Measurements from ENCODE around the gene LYRM7.
A peak's percentile ranks its signal among the peaks of the same experiment; 100 is the strongest.
"Not testable (repeated sequence)": the region's sequence is repeated elsewhere in the genome, so short reads cannot be mapped to it uniquely, and the experiment has no call there.

The LYRM7 gene

GRCh38 chr5:131170540-131171275 lies at the start of gene LYRM7:
TSS of gene LYRM7 (plus strand) at chr5:131170944. CDS start at chr5:131171021, 77 bp downstream.
- peak; percentile 92 for DNase-seq

GRCh38 chr5:131127244-131127643 lies 43.5 kb upstream of the LYRM7 start:
- DNase-seq, result not testable (repeated sequence)

- DNase-seq, result no peak
These were observed 41.4 kb upstream of the LYRM7 start for GRCh38 chr5:131129306-131129705.

- not testable (repeated sequence) for DNase-seq
These were observed 37.7 kb upstream of the LYRM7 start for GRCh38 chr5:131133091-131133490.

- not testable (repeated sequence) for DNase-seq
These were observed 32.3 kb upstream of the LYRM7 start for GRCh38 chr5:131138406-131138805.

GRCh38 chr5:131139321-131139720 lies 31.4 kb upstream of the LYRM7 start:
- DNase-seq, result no peak

- DNase-seq, result no peak
These were observed 27.6 kb upstream of the LYRM7 start for GRCh38 chr5:131142970-131143617.

GRCh38 chr5:131147258-131147657 lies 23.5 kb upstream of the LYRM7 start:
- no peak for DNase-seq

- DNase-seq, result no peak
These were observed 21.9 kb upstream of the LYRM7 start for GRCh38 chr5:131148835-131149234.

- no peak for DNase-seq
These were observed 20.3 kb upstream of the LYRM7 start for GRCh38 chr5:131150408-131150807.

GRCh38 chr5:131151216-131151615 lies 19.5 kb upstream of the LYRM7 start:
- no peak for DNase-seq

GRCh38 chr5:131156385-131156784 lies 14.4 kb upstream of the LYRM7 start:
- DNase-seq, result no peak

GRCh38 chr5:131156957-131157356 lies 13.8 kb upstream of the LYRM7 start:
- DNase-seq, result no peak

GRCh38 chr5:131160134-131160533 lies 10.6 kb upstream of the LYRM7 start:
- no peak for DNase-seq

- no peak for DNase-seq
These were observed 7.2 kb upstream of the LYRM7 start for GRCh38 chr5:131163276-131164119.

- no peak for DNase-seq
These were observed 6.3 kb upstream of the LYRM7 start for GRCh38 chr5:131164191-131165118.

- DNase-seq, result peak; percentile 53
These were observed 5.5 kb upstream of the LYRM7 start, which contains the start of gene HINT1 for GRCh38 chr5:131165119-131165727. TSS of gene HINT1 (minus strand) at chr5:131165256. CDS start at chr5:131165205, 51 bp downstream.

- no peak for DNase-seq
These were observed 3.1 kb upstream of the LYRM7 start for GRCh38 chr5:131167615-131168014.

- no peak for DNase-seq
These were observed 769 bp upstream of the LYRM7 start for GRCh38 chr5:131169810-131170539.

GRCh38 chr5:131171276-131171810 lies 599 bp downstream of the LYRM7 start:
- no peak for DNase-seq

- DNase-seq, result no peak
These were observed 9.7 kb downstream of the LYRM7 start for GRCh38 chr5:131180407-131180806.
